Daoy (cell line): ENCODE results near the gene FAM98C. TPM values are rescaled to one million over a fixed set of nuclear protein-coding genes. Genes with fewer than 3 reads are reported as not detected.

ENCODE experiments used
- DNase-seq: peaks from one replicate; pipeline ENCODE4 v3.0.0-alpha.2; 2015; ENCODE audit warnings: low read depth
- total RNA-seq: library from RNA; depleted of rRNA; stranded (reverse); fragments of >200 nt; shearing (Covaris generic); gene quantifications from 2 replicates; pipeline ENCODE4 v1.2.3, GENCODE V29; 2014

FAM98C gene
- total RNA-seq, 1 experiment from 2014 or later = 21.9 TPM

- no peak for DNase-seq
Observed at GRCh38 chr19:38377052-38377451, 25.8 kb upstream of the FAM98C start.

DNA sequence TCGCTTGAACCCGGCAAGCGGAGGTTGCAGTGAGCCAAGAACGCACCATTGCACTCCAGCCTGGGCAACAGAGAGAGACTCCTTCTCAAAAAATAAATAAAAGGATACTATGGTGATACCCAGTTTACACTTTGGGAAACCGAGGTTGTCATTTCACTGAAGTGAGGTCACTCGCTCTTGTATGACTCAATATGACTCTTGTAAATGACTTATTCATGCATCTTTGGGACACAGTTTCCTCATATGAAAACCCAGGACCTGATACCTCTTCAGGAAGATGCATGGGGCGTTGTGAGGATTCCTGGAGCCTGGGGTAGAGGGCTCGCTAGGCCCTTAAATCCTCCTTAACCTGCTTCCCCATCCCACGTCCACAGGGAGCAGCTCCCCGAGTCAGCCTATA is 24.0 kb upstream of the FAM98C start:
- no peak for DNase-seq

DNA sequence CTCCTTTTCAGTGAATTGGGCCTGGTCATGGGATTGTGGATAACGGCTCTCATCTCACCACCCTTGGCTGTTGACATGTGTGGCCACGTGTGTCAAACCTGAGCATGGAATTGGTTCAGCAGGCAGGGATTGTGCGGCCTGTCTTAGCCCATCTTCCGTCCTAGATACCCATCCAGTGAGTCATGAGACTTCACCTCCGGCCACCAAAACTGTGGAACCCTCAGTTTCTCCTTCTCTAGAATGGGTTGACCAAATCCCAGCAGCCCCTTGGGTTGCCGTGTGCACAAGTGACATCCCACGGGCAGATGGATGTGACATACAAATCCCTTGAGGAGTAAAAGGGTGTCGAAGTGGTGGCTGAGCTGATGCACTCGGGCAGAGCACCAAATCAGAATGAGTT is 21.8 kb upstream of the FAM98C start:
- no peak for DNase-seq

DNA sequence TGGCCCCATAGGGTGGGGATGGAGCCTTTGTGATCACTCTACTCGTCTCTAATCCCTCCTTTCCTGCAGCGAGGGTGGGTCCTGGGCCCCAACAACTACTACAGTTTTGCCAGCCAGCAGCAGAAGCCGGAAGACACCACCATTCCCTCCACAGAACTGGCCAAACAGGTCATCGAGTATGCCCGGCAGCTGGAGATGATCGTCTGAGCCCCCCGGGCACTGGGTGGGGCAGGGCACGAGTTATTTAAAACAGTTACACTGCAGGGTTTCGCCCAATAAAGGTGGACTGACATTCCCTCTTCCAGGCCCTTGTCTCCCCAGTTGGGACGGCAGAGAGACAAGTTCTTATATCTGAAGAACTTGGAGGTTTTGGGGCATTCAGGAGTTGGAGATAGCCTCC is 19.7 kb upstream of the FAM98C start:
- DNase-seq = no peak

- DNase-seq = no peak
Observed at GRCh38 chr19:38383743-38384142, 19.1 kb upstream of the FAM98C start.

DNA sequence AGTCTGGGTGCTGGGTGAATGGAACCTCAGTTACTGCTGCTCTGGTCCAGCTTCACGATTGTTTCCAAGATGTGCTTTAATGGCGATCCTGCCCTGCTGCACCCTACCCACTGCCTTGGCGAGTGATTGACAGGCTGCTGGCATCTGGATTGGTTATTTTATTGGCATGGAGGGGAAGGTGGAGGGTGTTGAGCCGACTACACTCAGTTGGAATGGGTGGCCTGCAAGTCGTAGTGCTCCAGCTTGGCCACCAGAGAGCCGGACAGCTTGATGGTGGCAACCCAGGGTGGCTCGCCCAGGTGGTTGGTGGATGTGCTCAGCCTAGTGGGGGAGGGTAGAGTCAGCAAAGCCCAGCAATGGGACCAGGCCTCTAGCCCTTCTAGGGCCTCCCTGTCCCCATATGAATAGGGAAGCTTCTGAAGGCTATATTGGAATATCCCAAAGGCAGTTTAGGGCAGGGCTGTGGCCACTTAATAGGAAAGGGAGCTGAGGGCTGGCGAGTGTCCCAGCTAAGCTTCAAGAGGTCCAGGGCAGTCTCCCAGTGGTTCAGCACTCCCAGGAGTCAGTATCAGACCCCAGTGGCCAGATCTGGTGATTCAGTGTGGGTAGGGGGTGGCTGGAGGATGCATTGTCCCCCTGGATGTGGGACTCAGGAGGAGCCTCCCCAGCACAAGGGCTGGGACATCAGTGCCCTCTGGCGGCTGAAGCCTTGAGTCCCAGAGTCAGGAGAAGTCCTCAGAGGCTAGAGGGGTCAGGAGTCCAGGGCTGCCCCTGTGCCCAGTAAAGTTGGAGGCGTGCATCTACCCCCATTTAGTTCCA is 18.5 kb upstream of the FAM98C start:
- DNase-seq = peak; percentile 51

DNA sequence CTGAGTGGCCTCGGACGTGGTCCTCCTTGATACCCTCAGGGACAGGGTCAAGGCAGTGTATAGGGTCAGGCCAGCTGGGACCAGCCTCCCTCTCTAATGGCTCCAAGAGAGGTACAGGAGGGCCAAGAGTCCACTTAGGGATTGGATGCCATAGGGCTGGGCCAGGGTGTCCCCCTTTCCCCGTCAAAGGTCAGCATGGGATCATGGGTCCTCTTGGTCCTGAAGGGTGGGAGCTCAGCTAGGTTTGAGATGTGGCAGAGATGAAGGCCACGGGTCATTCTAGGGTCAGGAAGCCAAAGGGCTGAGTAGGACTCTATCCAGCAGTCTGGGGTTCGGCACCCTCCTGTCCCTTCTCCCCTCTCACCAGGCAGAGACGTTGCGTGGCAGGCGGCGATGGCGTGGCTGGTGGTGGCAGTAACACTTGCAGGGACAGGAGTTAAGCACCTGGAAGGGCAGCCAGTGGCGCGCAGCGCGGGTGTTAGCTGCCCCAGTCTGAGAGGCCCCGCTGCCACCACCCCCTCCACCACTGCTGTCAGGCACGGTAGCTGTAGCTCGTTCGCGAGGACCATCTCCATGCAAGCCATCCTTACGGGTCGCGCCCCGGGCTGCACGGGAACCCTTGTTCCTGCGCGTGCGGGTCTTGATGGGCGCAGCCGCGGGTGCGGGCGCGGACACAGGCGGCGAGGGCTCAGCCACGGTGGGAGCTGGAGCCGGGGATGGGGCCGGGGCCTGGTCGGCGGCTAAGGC is 17.7 kb upstream of the FAM98C start:
- no peak for DNase-seq

DNA sequence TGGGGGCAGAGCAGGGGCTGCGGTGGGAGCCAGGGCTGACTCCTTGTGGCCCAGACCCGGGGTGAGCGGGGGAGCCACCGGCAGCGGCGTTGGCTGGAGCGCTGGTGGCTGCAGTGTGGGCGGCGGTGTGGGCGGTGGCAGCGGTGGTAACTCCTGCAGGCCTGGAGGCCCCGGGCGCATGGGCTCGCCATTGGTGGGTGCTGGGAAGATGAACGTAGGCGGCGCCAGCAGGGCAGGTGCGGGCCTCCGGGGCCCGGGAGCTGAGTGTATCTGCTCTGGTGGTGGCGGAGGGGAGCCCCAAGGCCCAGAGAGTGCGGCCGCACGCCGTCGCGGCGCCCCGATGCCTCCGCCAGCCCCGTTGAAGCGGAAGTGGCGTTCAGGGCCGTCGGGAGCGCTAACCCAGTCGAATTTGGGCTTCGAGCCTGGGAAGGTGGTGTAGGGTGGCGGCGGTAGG is 17.1 kb upstream of the FAM98C start:
- no peak for DNase-seq

DNA sequence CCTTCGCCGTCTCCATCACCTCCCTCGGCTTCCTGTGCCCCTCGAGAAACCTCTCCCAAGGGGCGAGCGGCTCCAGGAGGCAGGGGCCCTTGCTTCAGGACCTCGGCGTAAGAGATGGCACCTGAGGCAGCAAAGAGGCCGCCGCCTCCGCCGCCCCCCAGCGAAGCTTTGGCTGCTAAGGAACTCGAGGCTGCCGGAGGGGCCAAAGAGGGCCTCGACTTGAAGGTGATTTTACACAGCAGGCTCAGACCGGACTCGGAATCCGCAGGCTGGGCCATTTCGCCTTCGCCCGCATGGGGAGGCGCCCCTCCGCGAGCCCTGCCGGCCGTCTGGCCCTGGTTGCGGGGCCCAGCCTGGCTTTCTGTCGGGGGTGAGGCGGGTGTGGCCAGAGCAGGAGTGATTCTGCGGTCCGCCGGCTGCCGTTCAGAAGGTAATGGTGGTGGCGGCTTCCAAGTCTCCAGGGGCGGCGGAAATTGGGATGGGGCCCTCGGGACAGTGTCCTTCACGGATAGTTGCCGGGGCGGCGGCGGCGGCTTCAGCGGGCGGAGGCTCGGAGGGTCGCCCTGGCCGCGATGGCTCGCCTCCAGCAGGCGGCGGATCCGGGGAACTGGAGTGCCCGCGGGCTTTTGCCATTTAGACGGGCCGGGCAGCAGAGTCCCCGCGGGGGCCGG is 16.5 kb upstream of the FAM98C start:
- no peak for DNase-seq

DNA sequence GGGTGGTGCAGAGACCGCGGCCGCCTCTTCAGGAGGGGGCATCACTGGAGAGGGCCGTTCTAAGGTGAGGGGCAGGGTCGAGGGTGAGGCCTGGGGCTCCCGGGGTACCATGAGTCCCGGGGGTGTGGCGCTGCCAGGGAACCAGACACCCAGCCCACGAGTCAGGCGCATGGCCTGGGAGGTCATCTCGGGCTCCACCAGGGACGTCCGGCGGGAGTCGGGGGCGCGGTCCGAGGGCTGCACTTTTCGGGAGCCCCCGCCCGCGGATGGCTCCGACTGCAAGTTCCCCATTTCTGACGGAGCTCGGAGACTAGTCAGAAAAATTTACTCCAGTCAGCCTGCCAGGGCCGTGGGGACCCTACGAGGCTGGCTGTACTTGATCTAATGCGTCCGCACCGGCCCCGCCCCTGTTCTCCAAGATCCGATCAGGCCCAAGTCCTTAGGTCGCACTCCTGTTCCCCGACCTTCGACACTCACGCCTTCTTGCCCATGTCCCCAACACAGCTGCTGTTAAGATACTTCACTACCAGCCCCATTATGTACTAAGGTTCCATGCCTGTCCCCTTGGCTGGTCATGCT is 15.8 kb upstream of the FAM98C start:
- DNase-seq = peak; percentile 43

- peak; percentile 92 for DNase-seq
Observed at GRCh38 chr19:38387550-38388348, 15.1 kb upstream of the FAM98C start, which contains the start of gene GGN. GGN (minus strand) TSS chr19:38388034; CDS start chr19:38387261, 773 bp downstream.

DNA sequence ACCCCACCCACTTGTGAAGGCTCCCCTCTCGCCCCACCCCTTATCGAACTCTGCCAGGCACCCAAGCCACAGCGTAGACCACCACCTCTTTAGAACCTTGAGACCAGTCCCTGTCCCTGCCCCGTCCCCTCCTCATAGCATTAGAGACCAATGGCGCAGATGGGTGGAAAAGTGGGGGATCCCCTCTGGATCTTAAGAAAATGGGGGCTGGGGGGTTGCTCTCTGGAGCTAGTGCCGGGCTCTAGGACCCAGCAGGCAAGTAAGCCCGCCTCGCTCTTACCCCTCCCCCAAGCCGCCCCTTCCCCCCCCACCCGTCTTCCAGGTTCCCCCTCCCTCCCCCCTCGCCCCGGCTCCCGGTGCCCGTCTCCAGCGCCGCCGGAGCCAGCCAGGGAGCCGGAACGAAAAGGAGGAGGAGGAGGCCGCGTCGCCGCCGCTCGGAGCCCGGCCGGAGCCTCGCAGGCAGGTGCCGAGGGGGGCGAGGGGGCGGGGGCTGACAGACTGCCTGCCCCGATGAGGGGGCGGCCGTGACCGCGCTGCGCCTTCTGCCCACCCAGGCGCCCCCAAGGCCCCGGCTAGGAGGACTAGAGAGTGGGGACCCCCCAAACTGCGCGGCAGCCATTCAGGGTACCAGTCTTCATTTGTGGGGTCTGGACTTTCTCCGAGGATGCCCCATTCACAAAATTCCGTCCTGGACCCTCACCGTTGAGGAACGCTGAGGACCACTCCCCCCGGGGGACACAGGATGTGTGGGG is 14.4 kb upstream of the FAM98C start, which contains the start of gene SPRED3:
TSS of gene SPRED3 (plus strand) at position 349 of the 752 bp plus-strand sequence. CDS start 1,606 bp downstream, outside the sequence.
- peak; percentile 42 for DNase-seq

GRCh38 chr19:38389101-38389925 is 13.6 kb upstream of the FAM98C start:
- peak; percentile 86 for DNase-seq

GRCh38 chr19:38389957-38390924 is 12.7 kb upstream of the FAM98C start:
- DNase-seq = no peak

DNA sequence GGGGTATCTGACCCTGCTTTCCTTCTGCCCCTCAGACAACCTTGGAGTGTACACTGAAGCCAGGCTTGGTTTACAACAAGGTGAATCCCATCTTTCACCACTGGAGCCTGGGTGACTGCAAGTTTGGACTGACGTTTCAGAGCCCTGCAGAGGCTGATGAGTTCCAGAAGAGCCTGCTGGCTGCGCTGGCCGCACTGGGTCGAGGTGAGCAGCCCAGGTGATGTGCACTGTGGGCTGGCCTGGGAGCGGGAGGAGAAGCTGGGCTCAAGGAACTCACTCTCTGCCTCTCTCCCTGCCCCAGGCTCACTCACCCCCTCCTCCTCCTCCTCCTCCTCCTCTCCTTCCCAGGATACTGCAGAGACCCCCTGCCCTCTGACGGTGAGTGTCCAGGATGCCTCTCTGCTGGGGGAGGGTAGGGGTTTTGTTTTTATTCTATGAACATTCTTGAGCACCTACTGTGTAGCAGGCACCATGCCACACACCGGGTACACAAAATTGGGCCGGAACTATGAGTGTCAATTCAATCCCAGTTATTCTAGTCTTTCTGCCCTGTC is 10.9 kb upstream of the FAM98C start:
- no peak for DNase-seq

GRCh38 chr19:38392707-38393308 is 10.1 kb upstream of the FAM98C start:
- peak; percentile 71 for DNase-seq

DNA sequence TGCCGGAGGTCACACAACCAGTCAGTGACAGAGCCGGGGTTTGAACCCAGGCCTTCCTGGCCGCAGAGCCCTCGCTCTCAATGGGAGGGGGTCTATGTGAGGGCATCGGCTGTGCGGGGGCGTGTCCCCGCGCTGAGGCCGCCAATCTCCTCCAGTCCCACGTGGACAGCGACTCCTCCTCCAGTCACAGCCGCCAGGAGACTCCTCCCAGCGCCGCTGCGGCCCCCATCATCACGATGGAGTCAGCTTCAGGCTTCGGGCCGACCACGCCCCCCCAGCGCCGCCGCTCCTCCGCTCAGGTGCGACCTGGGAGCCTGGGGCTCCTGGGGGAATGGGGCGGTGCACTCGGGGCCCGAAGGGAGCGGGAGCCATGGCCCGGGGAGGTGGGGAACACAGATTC is 8.4 kb upstream of the FAM98C start:
- DNase-seq = no peak
